ENCODE data around the gene OR6M1.

Gene OR6M1

GRCh38 chr11:123806249-123806648, at the start of gene OR6M1:
TSS of gene OR6M1 (minus strand) at chr11:123806349. CDS start at chr11:123806349, 0 bp downstream.
- no peaks in the 10 kb centered on the region for H3K9me3 ChIP-seq (ENCODE audit: control insufficient read depth, low read length)
- no peaks in the 10 kb centered on the region for H3K79me2 ChIP-seq
- no peak within 1 kb of the TSS for H3K4me2 ChIP-seq (ENCODE audit: low read length)
- H3K27ac ChIP-seq = no peak within 1 kb of the TSS
- H3K27me3 ChIP-seq (ENCODE audit: control insufficient read depth, insufficient read depth, low read length) = no peaks in the 10 kb centered on the region
- no peak within 1 kb of the TSS for H3K4me3 ChIP-seq (ENCODE audit: low read depth, low read length)
- H2AFZ ChIP-seq = no peak within 1 kb of the TSS
- no peak within 1 kb of the TSS for H3K9ac ChIP-seq
- no peaks in the 10 kb centered on the region for H3K36me3 ChIP-seq (ENCODE audit: control insufficient read depth, insufficient read depth, low read length)
- TF ChIP-seq CTCF (IDR thresholded peaks at IDR 0.05) = no peak
- H3K4me1 ChIP-seq = no peaks in the 10 kb centered on the region

GRCh38 chr11:123853038-123853437, 46.9 kb upstream of the OR6M1 start:
- H3K36me3 ChIP-seq (ENCODE audit: control insufficient read depth, insufficient read depth, low read length) = no peaks in the 10 kb centered on the region
- H3K9me3 ChIP-seq (ENCODE audit: control insufficient read depth, low read length) = no peaks in the 10 kb centered on the region
- H2AFZ ChIP-seq = no peak overlapping the region
- H3K4me1 ChIP-seq = no peaks in the 10 kb centered on the region
- no peak for TF ChIP-seq CTCF (IDR thresholded peaks at IDR 0.05)
- H3K4me2 ChIP-seq (ENCODE audit: low read length) = no peak overlapping the region
- H3K79me2 ChIP-seq = no peaks in the 10 kb centered on the region
- H3K4me3 ChIP-seq (ENCODE audit: low read depth, low read length) = no peak overlapping the region
- H3K27me3 ChIP-seq (ENCODE audit: control insufficient read depth, insufficient read depth, low read length) = no peaks in the 10 kb centered on the region
- no peak overlapping the region for H3K9ac ChIP-seq
- no peak overlapping the region for H3K27ac ChIP-seq

GRCh38 chr11:123852321-123852720, 46.2 kb upstream of the OR6M1 start:
- Histone ChIP-seq H3K4me2 (ENCODE audit: low read length) (no peak overlapping the region), H3K4me1 (no peaks in the 10 kb centered on the region), H2AFZ (no peak overlapping the region), H3K4me3 (ENCODE audit: low read depth, low read length) (no peak overlapping the region), H3K36me3 (ENCODE audit: control insufficient read depth, insufficient read depth, low read length) (no peaks in the 10 kb centered on the region), H3K9ac (no peak overlapping the region), H3K9me3 (ENCODE audit: control insufficient read depth, low read length) (no peaks in the 10 kb centered on the region), H3K27me3 (ENCODE audit: control insufficient read depth, insufficient read depth, low read length) (no peaks in the 10 kb centered on the region), H3K27ac (no peak overlapping the region), H3K79me2 (no peaks in the 10 kb centered on the region)
- TF ChIP-seq CTCF (IDR thresholded peaks at IDR 0.05) = no peak

- H3K4me2 ChIP-seq (ENCODE audit: low read length) = no peak overlapping the region
- no peaks in the 10 kb centered on the region for H3K36me3 ChIP-seq (ENCODE audit: control insufficient read depth, insufficient read depth, low read length)
- H3K27ac ChIP-seq = no peak overlapping the region
- no peak for TF ChIP-seq CTCF (IDR thresholded peaks at IDR 0.05)
- H3K4me1 ChIP-seq = no peaks in the 10 kb centered on the region
- no peak overlapping the region for H2AFZ ChIP-seq
- H3K4me3 ChIP-seq (ENCODE audit: low read depth, low read length) = no peak overlapping the region
- H3K9me3 ChIP-seq (ENCODE audit: control insufficient read depth, low read length) = no peaks in the 10 kb centered on the region
- H3K27me3 ChIP-seq (ENCODE audit: control insufficient read depth, insufficient read depth, low read length) = no peaks in the 10 kb centered on the region
- H3K79me2 ChIP-seq = no peaks in the 10 kb centered on the region
- H3K9ac ChIP-seq = no peak overlapping the region
These were observed 45.0 kb upstream of the OR6M1 start for GRCh38 chr11:123851110-123851509.

- no peaks in the 10 kb centered on the region for H3K36me3 ChIP-seq (ENCODE audit: control insufficient read depth, insufficient read depth, low read length)
- no peak overlapping the region for H3K4me2 ChIP-seq (ENCODE audit: low read length)
- no peaks in the 10 kb centered on the region for H3K4me1 ChIP-seq
- H3K4me3 ChIP-seq (ENCODE audit: low read depth, low read length) = no peak overlapping the region
- no peaks in the 10 kb centered on the region for H3K9me3 ChIP-seq (ENCODE audit: control insufficient read depth, low read length)
- H3K79me2 ChIP-seq = no peaks in the 10 kb centered on the region
- H2AFZ ChIP-seq = no peak overlapping the region
- TF ChIP-seq CTCF (IDR thresholded peaks at IDR 0.05) = no peak
- H3K27me3 ChIP-seq (ENCODE audit: control insufficient read depth, insufficient read depth, low read length) = no peaks in the 10 kb centered on the region
- H3K27ac ChIP-seq = no peak overlapping the region
- no peak overlapping the region for H3K9ac ChIP-seq
These were observed 35.0 kb upstream of the OR6M1 start for GRCh38 chr11:123841174-123841573.

All from parathyroid adenoma (tissue), 2 donors.